NB4 (cell line): Measurements from ENCODE around the gene KLHL6.
A peak's percentile ranks its signal among the peaks of the same experiment; 100 is the strongest.
"Not testable (repeated sequence)": the region's sequence is repeated elsewhere in the genome, so short reads cannot be mapped to it uniquely, and the experiment has no call there.

Experiments used
- DNase-seq: peaks from one replicate; pipeline ENCODE4 v3.0.0; 2010; ENCODE audit warnings: low read depth
- H3K4me3 ChIP-seq: one replicate; pipeline ENCODE4 v1.5.1; 2011; ENCODE audit warnings: mild to moderate bottlenecking, low read depth, low read length, moderate library complexity
- CTCF ChIP-seq: IDR thresholded peaks from one replicate; pipeline ENCODE4 v1.5.1; 2012; ENCODE audit warnings: low read depth, low read length
- MAX ChIP-seq: IDR thresholded peaks from 2 replicates; pipeline ENCODE4 v1.6.1; 2011; ENCODE audit warnings: low read depth, low read length
- MYC ChIP-seq: IDR thresholded peaks from 2 replicates; pipeline ENCODE4 v1.6.1; 2011; ENCODE audit warnings: low read depth, low read length
- POLR2A ChIP-seq: IDR thresholded peaks from 2 replicates; pipeline ENCODE4 v1.6.1; 2011; ENCODE audit warnings: mild to moderate bottlenecking; ENCODE audit not compliant: insufficient read length; ENCODE audit errors: extremely low read depth

Gene KLHL6

GRCh38 chr3:183527428-183528379 is 27.8 kb downstream of the KLHL6 start:
- H3K4me3 ChIP-seq = no peak overlapping the region
- peak; percentile 59 for DNase-seq
- TF ChIP-seq POLR2A = no peak
- TF ChIP-seq MAX = no peak
- no peak for TF ChIP-seq CTCF
- TF ChIP-seq MYC = no peak

GRCh38 chr3:183526838-183527427 is 28.6 kb downstream of the KLHL6 start:
- TF ChIP-seq CTCF (no peak), POLR2A (no peak), MAX (no peak), MYC (no peak)
- no peak overlapping the region for H3K4me3 ChIP-seq

GRCh38 chr3:183524476-183524875 is 31.0 kb downstream of the KLHL6 start:
- no peak for DNase-seq
- TF ChIP-seq CTCF = no peak
- TF ChIP-seq MYC = no peak
- TF ChIP-seq MAX = no peak
- TF ChIP-seq POLR2A = no peak
- no peak overlapping the region for H3K4me3 ChIP-seq

More at GRCh38 chr3:183526838-183527427, 28.6 kb downstream of the KLHL6 start:
- no peak for DNase-seq

- not testable (repeated sequence) for DNase-seq, H3K4me3 ChIP-seq
Observed at GRCh38 chr3:183520741-183521556, 34.6 kb downstream of the KLHL6 start.

GRCh38 chr3:183520295-183520694 is 35.2 kb downstream of the KLHL6 start:
- not testable (repeated sequence) for H3K4me3 ChIP-seq, DNase-seq

- TF ChIP-seq CTCF (no peak), POLR2A (no peak), MAX (no peak), MYC (no peak)
- no peak for DNase-seq
- H3K4me3 ChIP-seq = no peak overlapping the region
Observed at GRCh38 chr3:183519891-183520290, 35.6 kb downstream of the KLHL6 start.
